GM18505 (cell line): ENCODE measurements around the gene CEP57L1.
"Not testable (repeated sequence)": the region's sequence is repeated elsewhere in the genome, so short reads cannot be mapped to it uniquely, and the experiment has no call there.

ENCODE experiments used
- ATAC-seq: cut with Tn5 transposase; IDR thresholded peaks from one replicate; pipeline ENCODE4 v1.9.1; 2021; ENCODE audit not compliant: unreplicated experiment
- POLR2A ChIP-seq: IDR thresholded peaks from 4 replicates; pipeline ENCODE4 v1.6.1; 2011; ENCODE audit warnings: borderline replicate concordance; ENCODE audit not compliant: insufficient read depth, insufficient read length; ENCODE audit errors: extremely low read depth

The CEP57L1 gene

DNA sequence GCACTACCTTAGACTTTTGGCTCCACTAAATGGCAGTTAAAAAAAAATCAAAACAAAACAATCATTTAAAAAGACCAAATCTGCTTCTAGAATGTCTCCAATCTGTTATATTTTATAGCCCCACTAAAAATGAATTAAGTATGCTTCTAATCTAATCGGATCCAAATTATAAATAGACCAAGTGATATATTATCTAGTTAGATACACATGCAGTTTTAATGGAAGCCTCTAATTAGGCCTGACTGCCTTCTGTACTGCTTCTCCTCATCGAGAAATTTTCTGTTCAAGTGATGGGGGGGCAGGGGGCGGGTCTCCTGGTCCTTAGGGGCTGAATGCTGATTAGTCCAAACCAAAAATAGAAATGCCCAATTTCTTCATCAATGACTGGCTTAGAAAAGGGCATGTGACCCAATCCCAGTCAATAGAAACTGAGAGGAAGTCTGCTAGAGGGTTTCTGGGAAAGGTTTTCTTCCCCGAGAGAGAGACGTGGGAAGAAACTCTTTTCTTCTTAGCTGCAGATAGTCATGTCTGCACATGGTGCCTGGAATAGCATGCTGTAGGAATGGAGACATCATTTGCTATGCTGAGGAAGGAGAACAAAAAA is 7.5 kb upstream of the CEP57L1 start:
- TF ChIP-seq POLR2A, result no peak
- no peak for ATAC-seq

DNA sequence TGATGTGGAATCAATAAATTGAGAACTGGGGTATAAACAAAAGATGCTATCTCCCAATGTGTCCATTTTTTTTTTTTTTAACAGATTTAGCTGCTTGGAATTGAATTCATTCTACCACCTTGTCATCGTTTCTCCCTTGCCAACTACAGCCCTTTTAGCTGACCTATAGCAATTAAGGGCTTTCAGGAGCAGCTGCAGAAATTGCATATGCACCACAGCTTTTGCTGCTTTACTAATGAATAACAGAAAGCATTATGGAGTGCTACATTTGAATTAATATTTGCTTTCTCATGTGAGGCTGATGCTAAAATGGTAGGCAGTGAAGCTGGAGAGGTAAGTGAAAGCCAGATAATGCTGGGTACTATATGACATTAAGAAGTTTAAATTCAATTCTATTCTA is 6.3 kb upstream of the CEP57L1 start:
- ATAC-seq, result no peak
- no peak for TF ChIP-seq POLR2A

DNA sequence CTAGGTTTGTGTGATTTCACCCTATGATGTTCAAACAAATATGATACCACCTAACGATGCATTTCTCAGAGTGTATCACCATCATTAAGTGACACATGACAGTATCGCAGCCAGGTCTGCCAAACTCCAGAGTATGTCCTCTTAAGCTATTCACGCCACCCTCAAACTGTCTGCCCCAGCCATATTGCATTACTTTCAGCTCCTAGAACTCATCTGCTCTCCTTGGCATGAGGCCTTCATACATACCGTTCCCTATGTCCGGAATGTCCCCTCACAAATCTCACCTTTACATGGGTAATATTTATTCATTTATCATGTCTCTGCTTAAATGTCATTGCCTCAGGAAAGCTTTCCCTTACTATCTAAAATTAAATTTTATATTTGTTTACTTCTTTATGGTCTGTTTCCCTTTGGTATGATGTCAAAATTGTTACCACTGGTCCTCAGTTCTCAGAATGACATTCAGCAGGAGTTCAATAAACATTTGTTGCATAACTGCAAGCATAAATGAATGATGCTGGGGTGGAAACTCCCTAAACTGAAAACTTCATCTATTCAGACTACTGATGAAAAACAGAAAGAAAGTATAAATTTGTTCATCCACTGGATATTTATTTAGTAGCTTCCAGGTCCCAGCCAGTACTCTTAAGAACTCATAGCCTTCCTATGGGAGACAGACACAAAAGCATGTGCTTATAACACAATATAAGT is 3.8 kb upstream of the CEP57L1 start:
- TF ChIP-seq POLR2A, result no peak
- no peak for ATAC-seq

DNA sequence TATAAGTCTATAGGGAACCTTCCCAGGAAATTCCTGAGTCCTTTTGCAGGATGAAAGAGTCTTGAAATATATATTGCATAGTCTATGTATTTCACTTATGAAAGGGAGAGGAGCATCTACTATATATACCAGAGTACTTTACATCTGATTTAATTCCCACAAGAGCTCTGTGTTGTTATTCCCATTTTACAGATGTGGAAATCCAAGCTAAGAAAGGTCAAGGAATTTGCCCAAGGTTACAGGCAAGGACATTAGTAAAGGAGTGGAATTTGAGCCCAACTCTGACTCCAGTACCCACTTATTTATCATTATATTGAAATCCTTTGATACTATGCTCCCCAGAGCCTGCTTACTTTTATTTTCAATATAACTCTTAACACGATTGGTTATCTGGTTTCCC is 3.2 kb upstream of the CEP57L1 start:
- no peak for TF ChIP-seq POLR2A

GRCh38 chr6:109093732-109094415 is 1.4 kb upstream of the CEP57L1 start:
- no peak for TF ChIP-seq POLR2A
- no peak for ATAC-seq

More for the DNA sequence above, 3.2 kb upstream of the CEP57L1 start:
- ATAC-seq, result no peak

DNA sequence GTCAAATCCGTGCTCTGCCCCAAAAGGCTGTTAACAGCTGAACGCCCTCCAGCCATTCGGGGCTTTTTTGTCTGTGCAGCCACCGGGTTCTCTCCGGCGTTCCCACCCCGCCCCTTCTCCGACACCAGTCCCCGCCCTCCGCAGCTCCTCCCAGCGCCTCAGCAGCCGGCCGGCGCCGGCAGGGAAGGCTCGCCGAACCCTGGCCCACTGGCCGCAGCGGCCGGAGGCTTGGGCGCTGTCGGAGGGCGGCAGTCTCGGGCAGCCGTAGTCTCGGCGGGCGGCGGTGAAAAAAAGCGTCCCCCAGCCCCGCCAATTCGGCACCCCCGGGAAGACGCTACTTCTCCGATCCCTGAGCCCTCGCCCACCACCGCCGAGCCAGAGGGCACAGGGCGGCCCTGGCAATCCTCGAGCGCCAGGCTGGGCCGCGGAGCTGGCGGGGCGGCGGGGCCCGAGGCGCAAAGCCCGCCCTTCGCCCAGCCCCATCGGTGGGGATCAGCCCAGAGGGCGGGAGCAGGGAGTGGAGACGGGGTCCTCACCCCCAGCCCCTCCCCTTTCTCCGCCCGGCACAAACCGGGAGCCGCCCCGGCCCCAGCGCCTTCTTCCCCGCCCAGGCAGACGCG is 781 bp upstream of the CEP57L1 start, which contains the start of gene SESN1:
TSS of gene SESN1 (minus strand) at position 431 of the 620 bp plus-strand sequence. CDS start 773 bp downstream, outside the sequence.
- TF ChIP-seq POLR2A, result no peak
- ATAC-seq, result peak; percentile 64

DNA sequence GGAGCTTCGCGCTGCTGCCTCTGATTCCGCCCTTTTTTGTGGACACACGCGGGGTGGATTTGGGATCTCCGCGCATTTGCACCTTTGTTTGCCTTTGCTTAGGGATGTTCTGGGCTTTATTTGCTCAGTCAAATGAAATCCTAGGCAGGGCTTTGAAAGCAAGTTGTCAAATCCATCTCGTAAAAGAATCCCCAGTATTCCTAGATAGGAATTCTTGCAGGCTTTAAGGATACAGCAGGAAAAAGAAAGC is 453 bp downstream of the CEP57L1 start:
- ATAC-seq, result no peak
- TF ChIP-seq POLR2A, result no peak

GRCh38 chr6:109096208-109096607 is 901 bp downstream of the CEP57L1 start:
- no peak for TF ChIP-seq POLR2A
- ATAC-seq, result no peak

DNA sequence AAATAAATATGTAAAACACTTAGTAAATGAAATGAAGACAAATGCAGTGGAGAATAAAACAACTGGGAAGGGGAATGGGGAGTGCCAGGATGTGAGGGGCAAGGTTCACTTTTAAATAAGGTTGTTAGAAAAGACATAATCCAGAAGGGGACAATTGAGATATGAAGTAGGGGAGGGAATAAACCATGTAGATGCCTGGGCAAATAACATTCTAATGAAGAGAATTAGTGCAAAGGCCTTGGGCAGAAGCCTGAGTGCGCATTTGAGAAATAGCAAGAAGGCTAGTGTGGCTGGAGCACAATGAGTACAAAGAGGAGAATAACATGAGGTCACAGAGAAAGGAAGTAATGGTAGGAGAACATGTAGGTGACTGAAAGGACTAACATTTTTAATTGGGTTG is 2.4 kb downstream of the CEP57L1 start:
- ATAC-seq, result no peak

GRCh38 chr6:109102762-109103161 is 7.5 kb downstream of the CEP57L1 start:
- TF ChIP-seq POLR2A, result no peak
- no peak for ATAC-seq

More for the DNA sequence above, 2.4 kb downstream of the CEP57L1 start:
- TF ChIP-seq POLR2A, result no peak

GRCh38 chr6:109103942-109104341 is 8.6 kb downstream of the CEP57L1 start:
- no peak for TF ChIP-seq POLR2A
- ATAC-seq, result no peak

DNA sequence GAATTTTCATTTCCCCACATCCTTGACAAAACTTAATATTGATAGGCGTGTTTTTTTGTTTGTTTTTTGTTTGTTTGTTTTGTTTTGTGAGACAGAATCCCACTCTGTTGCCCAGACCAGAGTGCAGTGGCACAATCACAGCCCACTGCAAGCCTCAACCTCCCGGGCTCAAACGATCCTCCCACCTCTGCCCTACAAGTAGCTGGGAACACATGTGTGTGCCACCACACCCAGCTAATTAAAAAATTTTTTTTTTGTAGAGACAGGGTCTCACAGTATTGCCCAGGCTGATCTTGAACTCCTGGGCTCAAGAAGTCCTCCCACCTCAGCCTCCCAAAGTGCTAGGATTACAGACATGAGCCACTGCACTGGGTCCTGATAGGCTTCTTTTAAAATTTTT is 9.2 kb downstream of the CEP57L1 start:
- ATAC-seq, result no peak
- no peak for TF ChIP-seq POLR2A

DNA sequence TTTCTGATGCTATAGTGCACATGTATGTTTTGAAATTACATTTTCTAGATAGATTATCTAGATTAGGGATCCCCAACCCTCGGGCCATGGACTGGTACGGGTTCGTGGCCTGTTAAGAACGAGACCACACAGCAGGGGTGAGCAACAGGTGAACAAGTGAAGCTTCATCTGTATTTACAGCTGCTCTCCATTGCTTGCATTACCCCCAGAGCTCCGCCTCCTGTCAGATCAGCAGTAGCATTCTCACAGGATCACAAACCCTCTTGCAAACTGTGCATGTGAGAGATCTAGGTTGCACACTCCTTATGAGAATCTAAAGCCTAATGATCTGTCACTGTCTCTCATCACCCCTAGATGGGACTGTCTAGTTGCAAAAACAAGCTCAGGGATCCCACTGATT is 10.4 kb downstream of the CEP57L1 start:
- ATAC-seq, result no peak
- TF ChIP-seq POLR2A, result no peak

- ATAC-seq, result not testable (repeated sequence)
Observed at GRCh38 chr6:109109663-109110062, 14.4 kb downstream of the CEP57L1 start.

DNA sequence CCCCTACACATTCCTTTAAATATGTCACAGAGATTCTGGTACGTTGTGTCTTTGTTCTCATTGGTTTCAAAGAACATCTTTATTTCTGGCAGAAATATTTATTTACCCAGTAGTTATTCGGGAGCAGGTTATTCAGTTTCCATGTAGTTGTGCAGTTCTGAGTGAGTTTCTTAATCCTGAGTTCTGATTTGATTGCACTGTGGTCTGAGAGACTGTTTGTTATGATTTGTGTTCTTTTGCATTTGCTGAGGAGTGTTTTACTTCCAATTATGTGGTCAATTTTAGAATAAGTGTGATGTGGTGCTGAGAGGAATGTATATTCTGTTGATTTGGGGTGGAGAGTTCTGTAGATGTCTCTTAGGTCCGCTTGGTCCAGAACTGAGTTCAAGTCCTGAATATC is 17.4 kb downstream of the CEP57L1 start:
- ATAC-seq, result not testable (repeated sequence)
